Measurements from ENCODE around the gene LINC01488. TPM values are rescaled to one million over a fixed set of nuclear protein-coding genes. Genes with fewer than 3 reads are reported as not detected.

The LINC01488 gene
- total RNA-seq, 1 donor: not detected

DNA sequence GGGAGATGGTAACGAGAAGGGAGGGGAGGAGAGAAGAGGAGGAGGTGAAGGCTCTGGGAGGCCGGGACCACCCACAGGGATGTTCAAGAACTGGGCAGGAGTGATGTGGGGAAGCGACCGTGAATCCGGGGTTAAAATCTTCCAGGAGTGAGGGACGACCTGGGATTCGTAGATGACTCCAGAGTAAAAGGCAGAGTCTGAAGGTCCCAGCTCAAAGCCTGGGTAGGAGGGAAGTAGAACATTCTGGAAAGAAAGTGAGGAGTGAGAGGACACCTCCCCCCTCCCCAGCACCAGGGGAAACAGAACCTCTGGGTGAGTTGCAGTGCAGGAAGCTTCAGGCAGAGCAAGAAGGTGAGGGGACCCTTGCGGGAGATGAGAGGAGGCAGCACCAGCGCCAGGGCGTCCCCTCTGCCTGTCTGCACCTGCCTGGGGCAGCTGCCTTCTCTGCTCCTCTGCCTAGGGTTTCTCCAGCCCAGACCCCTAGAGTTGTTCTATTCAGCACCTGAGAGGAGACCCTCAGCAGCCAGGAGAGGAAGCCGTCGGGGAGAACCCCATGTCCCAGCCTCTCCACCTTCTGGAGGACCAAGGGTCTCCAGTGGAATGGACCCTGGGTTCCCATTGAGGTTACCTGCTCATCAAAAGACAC lies 49.7 kb downstream of the LINC01488 start:
- TF ChIP-seq, protein P1, sequence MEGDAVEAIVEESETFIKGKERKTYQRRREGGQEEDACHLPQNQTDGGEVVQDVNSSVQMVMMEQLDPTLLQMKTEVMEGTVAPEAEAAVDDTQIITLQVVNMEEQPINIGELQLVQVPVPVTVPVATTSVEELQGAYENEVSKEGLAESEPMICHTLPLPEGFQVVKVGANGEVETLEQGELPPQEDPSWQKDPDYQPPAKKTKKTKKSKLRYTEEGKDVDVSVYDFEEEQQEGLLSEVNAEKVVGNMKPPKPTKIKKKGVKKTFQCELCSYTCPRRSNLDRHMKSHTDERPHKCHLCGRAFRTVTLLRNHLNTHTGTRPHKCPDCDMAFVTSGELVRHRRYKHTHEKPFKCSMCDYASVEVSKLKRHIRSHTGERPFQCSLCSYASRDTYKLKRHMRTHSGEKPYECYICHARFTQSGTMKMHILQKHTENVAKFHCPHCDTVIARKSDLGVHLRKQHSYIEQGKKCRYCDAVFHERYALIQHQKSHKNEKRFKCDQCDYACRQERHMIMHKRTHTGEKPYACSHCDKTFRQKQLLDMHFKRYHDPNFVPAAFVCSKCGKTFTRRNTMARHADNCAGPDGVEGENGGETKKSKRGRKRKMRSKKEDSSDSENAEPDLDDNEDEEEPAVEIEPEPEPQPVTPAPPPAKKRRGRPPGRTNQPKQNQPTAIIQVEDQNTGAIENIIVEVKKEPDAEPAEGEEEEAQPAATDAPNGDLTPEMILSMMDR (IDR thresholded peaks at IDR 0.05; ENCODE audit: insufficient read depth, low read depth, low read length): no peak
- H3K4me3 ChIP-seq (ENCODE audit: low read depth, low read length): no peak overlapping the region
- no peak for DNase-seq (ENCODE audit: low read depth)

DNA sequence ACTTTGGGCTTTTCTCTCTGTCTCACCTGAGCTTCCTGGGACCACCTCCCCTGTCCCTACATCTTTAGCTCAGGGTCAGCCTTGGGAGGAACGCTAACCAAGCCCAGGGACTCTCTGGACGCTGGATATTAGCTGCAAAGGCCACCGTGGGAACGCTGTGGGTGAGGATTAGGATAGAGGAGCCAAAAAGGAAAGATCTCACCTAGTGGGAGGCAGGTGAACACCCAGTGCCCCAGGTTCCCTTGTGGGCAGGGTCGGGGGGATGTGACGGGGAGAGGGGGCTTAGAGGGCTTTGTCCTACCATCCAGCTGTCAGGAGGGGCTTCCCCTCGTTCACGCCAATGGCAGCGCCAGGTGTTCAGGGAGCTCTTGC lies 50.2 kb downstream of the LINC01488 start:
- TF ChIP-seq, protein P1 (IDR thresholded peaks at IDR 0.05; ENCODE audit: insufficient read depth, low read depth, low read length): no peak
- no peak for DNase-seq (ENCODE audit: low read depth)

DNA sequence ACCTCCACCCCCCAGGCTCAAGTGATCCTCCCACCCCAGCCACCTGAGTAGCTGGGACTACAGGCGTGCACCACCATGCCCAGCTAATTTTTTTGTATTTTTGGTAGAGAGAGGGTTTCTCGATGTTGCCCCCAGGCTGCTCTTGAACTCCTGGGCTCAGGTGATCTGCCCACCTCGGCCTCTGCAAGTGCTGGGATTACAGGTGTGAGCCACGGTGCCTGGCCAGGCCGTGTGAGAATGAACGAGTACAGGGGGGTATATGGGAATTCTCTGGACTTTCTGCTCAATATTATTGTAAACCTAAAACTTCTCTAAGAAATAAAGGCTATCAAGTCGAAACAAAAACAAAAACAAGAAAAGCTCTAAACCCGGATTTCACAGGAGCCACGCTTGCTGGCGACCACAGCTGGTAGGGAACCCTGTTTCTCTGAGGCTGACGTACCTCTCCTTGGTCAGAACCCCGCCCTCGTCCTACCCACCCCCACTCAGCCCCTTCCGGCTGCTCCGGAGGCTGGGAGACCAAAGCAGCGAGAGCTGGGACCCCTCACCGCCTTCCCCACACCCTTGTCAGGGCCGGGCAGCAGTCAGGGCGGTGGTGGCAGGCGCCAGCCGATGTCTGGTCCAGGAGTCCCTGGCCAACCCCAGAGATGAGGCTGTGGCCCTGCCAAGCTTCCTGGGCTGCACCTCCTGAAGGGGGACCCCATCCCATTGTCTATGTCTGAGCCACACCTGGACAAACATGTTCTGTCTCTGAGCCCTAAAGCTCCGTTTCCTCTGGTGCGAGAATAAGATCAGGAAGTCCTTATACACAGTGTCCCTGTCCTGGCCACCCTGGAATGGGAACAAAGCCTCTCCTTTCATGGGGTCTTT lies 52.1 kb downstream of the LINC01488 start:
- TF ChIP-seq, protein P1 (IDR thresholded peaks at IDR 0.05; ENCODE audit: insufficient read depth, low read depth, low read length): no peak
- H3K4me3 ChIP-seq (ENCODE audit: low read depth, low read length): no peak overlapping the region
- DNase-seq (ENCODE audit: low read depth): no peak

More for the DNA sequence above, 50.2 kb downstream of the LINC01488 start:
- H3K4me3 ChIP-seq (ENCODE audit: low read depth, low read length): no peak overlapping the region

DNA sequence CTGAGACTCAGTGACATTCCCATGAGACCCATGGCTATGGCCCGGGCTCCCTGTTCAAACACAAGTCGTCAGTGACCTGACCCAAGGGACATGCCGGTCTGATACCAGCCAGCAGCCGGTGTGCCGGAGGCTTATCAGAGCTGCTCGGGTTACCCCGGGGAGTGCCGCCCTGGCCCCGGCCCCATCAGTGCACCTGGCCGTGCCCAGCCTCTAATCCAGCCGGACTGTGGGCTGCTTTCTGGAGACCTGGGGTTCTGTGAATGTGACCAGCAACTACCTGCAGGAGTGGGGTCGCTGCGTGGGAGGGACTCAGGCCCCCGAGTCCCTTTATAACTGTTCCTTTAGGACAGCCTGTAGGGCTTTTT lies 52.7 kb downstream of the LINC01488 start:
- DNase-seq (ENCODE audit: low read depth): no peak
- TF ChIP-seq, protein P1 (IDR thresholded peaks at IDR 0.05; ENCODE audit: insufficient read depth, low read depth, low read length): no peak
- H3K4me3 ChIP-seq (ENCODE audit: low read depth, low read length): no peak overlapping the region

DNA sequence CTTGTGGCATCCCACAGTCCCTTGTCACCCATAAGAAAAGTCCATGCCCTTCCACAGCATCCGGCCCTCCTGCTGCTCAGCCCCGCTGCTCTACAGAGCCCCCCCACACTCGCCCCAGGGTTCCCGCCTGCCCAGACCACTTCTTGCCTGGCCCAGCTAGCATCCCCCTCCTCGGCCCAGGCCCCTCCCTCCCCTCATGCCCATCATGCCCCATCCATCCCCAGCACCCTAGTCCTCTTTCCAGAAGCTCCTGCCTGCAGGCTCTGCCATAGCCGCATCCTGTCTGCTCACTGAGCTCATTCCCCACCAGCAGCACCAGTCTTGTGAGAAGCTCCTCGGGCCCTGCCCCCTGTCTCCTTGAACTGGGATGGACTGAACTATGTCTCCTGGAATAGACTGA lies 54.4 kb downstream of the LINC01488 start:
- TF ChIP-seq, protein P1 (IDR thresholded peaks at IDR 0.05; ENCODE audit: insufficient read depth, low read depth, low read length): no peak
- DNase-seq (ENCODE audit: low read depth): no peak
- H3K4me3 ChIP-seq (ENCODE audit: low read depth, low read length): no peak overlapping the region

DNA sequence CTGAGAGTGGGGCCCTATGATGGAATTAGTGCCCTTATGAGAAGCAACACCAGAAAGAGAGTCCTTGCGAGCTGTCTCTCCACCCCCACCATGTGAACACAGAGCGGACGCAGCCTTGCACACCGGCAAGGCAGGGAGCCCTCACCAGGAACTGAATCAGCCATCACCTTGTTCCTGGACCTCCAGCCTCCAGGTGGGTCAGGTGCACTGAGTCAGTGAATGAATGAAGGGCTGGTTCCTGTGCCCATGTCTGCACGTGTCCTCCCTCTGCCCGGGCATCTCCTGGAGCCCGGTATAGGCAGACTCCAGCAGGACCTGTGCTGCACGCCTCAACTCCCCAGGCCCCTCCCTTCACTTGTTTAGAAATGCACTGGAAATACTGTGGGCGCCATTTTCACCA lies 54.9 kb downstream of the LINC01488 start:
- no peak overlapping the region for H3K4me3 ChIP-seq (ENCODE audit: low read depth, low read length)
- TF ChIP-seq, protein P1 (IDR thresholded peaks at IDR 0.05; ENCODE audit: insufficient read depth, low read depth, low read length): no peak
- no peak for DNase-seq (ENCODE audit: low read depth)

All from fibroblast of villous mesenchyme (primary cell).